ENCODE results near the gene FALEC. TPM values are rescaled to one million over a fixed set of nuclear protein-coding genes. Genes with fewer than 3 reads are reported as not detected.

The FALEC gene
- total and polyA plus RNA-seq, 2 of the 8 experiments (the other 6 are each of a cell fraction or from before 2014, with no cell fraction given), result not detected

DNA sequence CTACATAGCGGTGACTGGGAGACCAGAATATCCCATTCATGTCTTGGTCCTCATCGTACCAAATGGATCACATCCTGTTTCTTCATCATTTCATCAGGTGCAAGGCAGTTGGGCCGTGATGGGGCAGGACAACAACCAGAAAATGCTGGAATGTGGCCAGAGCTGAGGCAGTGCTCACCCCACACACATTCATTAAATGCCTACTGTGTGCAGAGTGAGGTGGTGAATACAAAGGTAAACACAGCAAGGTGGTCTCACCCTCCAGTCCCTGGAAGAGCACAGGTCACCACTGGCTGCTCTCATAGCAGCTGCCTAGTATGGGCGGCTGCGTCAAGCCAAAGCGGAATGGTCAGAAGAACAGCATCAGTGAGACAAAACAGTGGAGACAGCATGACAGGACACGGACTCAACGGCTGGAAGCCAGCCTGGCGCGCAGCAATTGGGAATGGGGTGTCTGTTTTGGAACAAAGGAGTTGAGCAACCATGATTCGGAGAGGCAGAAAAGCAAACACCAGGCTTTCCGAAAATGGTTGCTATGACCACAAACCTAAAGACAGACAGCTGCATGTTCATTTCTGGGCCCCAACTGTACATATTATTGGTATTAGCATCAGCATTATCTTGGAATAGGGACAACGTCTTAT is 28.1 kb downstream of the FALEC start (continued):
- TF ChIP-seq, protein P1, sequence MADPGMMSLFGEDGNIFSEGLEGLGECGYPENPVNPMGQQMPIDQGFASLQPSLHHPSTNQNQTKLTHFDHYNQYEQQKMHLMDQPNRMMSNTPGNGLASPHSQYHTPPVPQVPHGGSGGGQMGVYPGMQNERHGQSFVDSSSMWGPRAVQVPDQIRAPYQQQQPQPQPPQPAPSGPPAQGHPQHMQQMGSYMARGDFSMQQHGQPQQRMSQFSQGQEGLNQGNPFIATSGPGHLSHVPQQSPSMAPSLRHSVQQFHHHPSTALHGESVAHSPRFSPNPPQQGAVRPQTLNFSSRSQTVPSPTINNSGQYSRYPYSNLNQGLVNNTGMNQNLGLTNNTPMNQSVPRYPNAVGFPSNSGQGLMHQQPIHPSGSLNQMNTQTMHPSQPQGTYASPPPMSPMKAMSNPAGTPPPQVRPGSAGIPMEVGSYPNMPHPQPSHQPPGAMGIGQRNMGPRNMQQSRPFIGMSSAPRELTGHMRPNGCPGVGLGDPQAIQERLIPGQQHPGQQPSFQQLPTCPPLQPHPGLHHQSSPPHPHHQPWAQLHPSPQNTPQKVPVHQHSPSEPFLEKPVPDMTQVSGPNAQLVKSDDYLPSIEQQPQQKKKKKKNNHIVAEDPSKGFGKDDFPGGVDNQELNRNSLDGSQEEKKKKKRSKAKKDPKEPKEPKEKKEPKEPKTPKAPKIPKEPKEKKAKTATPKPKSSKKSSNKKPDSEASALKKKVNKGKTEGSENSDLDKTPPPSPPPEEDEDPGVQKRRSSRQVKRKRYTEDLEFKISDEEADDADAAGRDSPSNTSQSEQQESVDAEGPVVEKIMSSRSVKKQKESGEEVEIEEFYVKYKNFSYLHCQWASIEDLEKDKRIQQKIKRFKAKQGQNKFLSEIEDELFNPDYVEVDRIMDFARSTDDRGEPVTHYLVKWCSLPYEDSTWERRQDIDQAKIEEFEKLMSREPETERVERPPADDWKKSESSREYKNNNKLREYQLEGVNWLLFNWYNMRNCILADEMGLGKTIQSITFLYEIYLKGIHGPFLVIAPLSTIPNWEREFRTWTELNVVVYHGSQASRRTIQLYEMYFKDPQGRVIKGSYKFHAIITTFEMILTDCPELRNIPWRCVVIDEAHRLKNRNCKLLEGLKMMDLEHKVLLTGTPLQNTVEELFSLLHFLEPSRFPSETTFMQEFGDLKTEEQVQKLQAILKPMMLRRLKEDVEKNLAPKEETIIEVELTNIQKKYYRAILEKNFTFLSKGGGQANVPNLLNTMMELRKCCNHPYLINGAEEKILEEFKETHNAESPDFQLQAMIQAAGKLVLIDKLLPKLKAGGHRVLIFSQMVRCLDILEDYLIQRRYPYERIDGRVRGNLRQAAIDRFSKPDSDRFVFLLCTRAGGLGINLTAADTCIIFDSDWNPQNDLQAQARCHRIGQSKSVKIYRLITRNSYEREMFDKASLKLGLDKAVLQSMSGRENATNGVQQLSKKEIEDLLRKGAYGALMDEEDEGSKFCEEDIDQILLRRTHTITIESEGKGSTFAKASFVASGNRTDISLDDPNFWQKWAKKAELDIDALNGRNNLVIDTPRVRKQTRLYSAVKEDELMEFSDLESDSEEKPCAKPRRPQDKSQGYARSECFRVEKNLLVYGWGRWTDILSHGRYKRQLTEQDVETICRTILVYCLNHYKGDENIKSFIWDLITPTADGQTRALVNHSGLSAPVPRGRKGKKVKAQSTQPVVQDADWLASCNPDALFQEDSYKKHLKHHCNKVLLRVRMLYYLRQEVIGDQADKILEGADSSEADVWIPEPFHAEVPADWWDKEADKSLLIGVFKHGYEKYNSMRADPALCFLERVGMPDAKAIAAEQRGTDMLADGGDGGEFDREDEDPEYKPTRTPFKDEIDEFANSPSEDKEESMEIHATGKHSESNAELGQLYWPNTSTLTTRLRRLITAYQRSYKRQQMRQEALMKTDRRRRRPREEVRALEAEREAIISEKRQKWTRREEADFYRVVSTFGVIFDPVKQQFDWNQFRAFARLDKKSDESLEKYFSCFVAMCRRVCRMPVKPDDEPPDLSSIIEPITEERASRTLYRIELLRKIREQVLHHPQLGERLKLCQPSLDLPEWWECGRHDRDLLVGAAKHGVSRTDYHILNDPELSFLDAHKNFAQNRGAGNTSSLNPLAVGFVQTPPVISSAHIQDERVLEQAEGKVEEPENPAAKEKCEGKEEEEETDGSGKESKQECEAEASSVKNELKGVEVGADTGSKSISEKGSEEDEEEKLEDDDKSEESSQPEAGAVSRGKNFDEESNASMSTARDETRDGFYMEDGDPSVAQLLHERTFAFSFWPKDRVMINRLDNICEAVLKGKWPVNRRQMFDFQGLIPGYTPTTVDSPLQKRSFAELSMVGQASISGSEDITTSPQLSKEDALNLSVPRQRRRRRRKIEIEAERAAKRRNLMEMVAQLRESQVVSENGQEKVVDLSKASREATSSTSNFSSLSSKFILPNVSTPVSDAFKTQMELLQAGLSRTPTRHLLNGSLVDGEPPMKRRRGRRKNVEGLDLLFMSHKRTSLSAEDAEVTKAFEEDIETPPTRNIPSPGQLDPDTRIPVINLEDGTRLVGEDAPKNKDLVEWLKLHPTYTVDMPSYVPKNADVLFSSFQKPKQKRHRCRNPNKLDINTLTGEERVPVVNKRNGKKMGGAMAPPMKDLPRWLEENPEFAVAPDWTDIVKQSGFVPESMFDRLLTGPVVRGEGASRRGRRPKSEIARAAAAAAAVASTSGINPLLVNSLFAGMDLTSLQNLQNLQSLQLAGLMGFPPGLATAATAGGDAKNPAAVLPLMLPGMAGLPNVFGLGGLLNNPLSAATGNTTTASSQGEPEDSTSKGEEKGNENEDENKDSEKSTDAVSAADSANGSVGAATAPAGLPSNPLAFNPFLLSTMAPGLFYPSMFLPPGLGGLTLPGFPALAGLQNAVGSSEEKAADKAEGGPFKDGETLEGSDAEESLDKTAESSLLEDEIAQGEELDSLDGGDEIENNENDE (IDR thresholded peaks at IDR 0.05; ENCODE audit: insufficient replicate concordance, low read length), result no peak
- TF ChIP-seq, protein P2, sequence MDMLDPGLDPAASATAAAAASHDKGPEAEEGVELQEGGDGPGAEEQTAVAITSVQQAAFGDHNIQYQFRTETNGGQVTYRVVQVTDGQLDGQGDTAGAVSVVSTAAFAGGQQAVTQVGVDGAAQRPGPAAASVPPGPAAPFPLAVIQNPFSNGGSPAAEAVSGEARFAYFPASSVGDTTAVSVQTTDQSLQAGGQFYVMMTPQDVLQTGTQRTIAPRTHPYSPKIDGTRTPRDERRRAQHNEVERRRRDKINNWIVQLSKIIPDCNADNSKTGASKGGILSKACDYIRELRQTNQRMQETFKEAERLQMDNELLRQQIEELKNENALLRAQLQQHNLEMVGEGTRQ (IDR thresholded peaks at IDR 0.05; ENCODE audit: low read length), result no peak
- TF ChIP-seq CBX5 (IDR thresholded peaks at IDR 0.05; ENCODE audit: low read depth, low read length), result no peak
- TF ChIP-seq, protein P3, sequence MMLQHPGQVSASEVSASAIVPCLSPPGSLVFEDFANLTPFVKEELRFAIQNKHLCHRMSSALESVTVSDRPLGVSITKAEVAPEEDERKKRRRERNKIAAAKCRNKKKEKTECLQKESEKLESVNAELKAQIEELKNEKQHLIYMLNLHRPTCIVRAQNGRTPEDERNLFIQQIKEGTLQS (IDR thresholded peaks at IDR 0.05; ENCODE audit: insufficient read depth, low read depth, low read length), result no peak
- no peak for TF ChIP-seq NANOG (IDR thresholded peaks at IDR 0.05; ENCODE audit: insufficient read depth, low read depth, low read length, poor library complexity, severe bottlenecking)
- no peak for TF ChIP-seq EZH2 (IDR thresholded peaks at IDR 0.05; ENCODE audit: low read depth, low read length, severe bottlenecking)
- TF ChIP-seq POLR2A (IDR thresholded peaks at IDR 0.05; ENCODE audit: control extremely low read depth in 1 of 2, low read depth in 2 of 2, low read length in 2 of 2), result no peak
